Fibroblast of lung (primary cell): ENCODE data around the gene CHRD. TPM values are rescaled to one million over a fixed set of nuclear protein-coding genes. Genes with fewer than 3 reads are reported as not detected.

ENCODE experiments used
- DNase-seq, 2 donors: peaks; one replicate each; pipeline versions ENCODE4 v3.0.0 to v3.0.0-alpha.2; 2010; ENCODE audit warnings: low read depth in 2 of 2
- H2AFZ ChIP-seq: 2 replicates; pipeline ENCODE4 v1.5.1; 2012; ENCODE audit warnings: low read length, control low read depth, inconsistent platforms
- H3K27ac ChIP-seq: 2 replicates; pipeline ENCODE4 v1.5.1; 2011; ENCODE audit warnings: low read length, control low read depth; ENCODE audit not compliant: insufficient read depth
- H3K27me3 ChIP-seq: 2 replicates; pipeline ENCODE4 v1.5.1; 2011; ENCODE audit warnings: mild to moderate bottlenecking, low read length; ENCODE audit not compliant: control insufficient read depth, insufficient read depth
- H3K36me3 ChIP-seq: 2 replicates; pipeline ENCODE4 v1.5.1; 2011; ENCODE audit warnings: low read length; ENCODE audit not compliant: control insufficient read depth, insufficient read depth
- H3K4me1 ChIP-seq: 2 replicates; pipeline ENCODE4 v1.5.1; 2011; ENCODE audit warnings: low read length; ENCODE audit not compliant: control insufficient read depth, insufficient read depth; ENCODE audit errors: extremely low read depth
- H3K4me2 ChIP-seq: 2 replicates; pipeline ENCODE4 v1.5.1; 2011; ENCODE audit warnings: low read length, control low read depth; ENCODE audit not compliant: insufficient read depth; ENCODE audit errors: extremely low read depth
- H3K4me3 ChIP-seq, 4 experiments: fragments of 200-600 bp in 1 of 4; sonication (generic) in 1 of 4; replicated peaks in 1 of 4; 2 replicates each; pipeline ENCODE4 v1.5.1; 2011 to 2016; ENCODE audit warnings: low read length in 4 of 4, low read depth in 3 of 4, mild to moderate bottlenecking in 3 of 4, control low read depth in 2 of 4, inconsistent platforms in 1 of 4, mixed read lengths in 1 of 4; ENCODE audit not compliant: insufficient read depth in 1 of 4; ENCODE audit errors: control extremely low read depth in 1 of 4
- H3K79me2 ChIP-seq: 2 replicates; pipeline ENCODE4 v1.5.1; 2012; ENCODE audit warnings: mild to moderate bottlenecking, low read length, inconsistent platforms; ENCODE audit not compliant: control insufficient read depth, insufficient read depth
- H3K9ac ChIP-seq: 2 replicates; pipeline ENCODE4 v1.5.1; 2011; ENCODE audit warnings: mild to moderate bottlenecking, low read length, control low read depth; ENCODE audit not compliant: insufficient read depth
- H3K9me3 ChIP-seq: 2 replicates; pipeline ENCODE4 v1.5.1; 2012; ENCODE audit warnings: low read depth, low read length; ENCODE audit not compliant: control insufficient read depth, insufficient read depth
- H4K20me1 ChIP-seq: 2 replicates; pipeline ENCODE4 v1.5.1; 2011; ENCODE audit warnings: low read length; ENCODE audit not compliant: control insufficient read depth, insufficient read depth; ENCODE audit errors: extremely low read depth
- CTCF ChIP-seq, 2 donors: IDR thresholded peaks in 1 of 2; conservative IDR thresholded peaks in 1 of 2; 1 replicate in 1 of 2; 2 replicates in 1 of 2; pipeline ENCODE4 v1.5.1; 2011 to 2012; ENCODE audit warnings: low read length in 2 of 2, control low read depth in 1 of 2, inconsistent platforms in 1 of 2, low read depth in 1 of 2, mild to moderate bottlenecking in 1 of 2
- EZH2 ChIP-seq: IDR thresholded peaks from 2 replicates; pipeline ENCODE4 v1.5.1; 2012; ENCODE audit warnings: low read length, control low read depth, mild to moderate bottlenecking; ENCODE audit errors: missing control alignments
- polyA plus RNA-seq, 2 donors: library from polyadenylated mRNA; depleted of rRNA in 1 of 2; stranded (reverse) in 1 of 2; unstranded in 1 of 2; fragments of >200 nt; gene quantifications; 2 replicates each; pipeline ENCODE4 v1.2.1, GENCODE V29; 2011 to 2012; ENCODE audit warnings: missing spikeins in 1 of 2
- total RNA-seq: library from RNA; depleted of rRNA; stranded (reverse); fragments of >200 nt; gene quantifications from 2 replicates; pipeline ENCODE4 v1.2.1, GENCODE V29; 2014

The CHRD gene
- total and polyA plus RNA-seq, 2 donors (not counting 1 experiment from before 2014, with no cell fraction given): 1.3 to 4.8 TPM

- no peak for DNase-seq
- no peaks in the 10 kb centered on the region for H4K20me1 ChIP-seq
- H2AFZ ChIP-seq: no peak overlapping the region
- H3K9me3 ChIP-seq: no peaks in the 10 kb centered on the region
- no peaks in the 10 kb centered on the region for H3K4me1 ChIP-seq
- peaks cover 9% of the 10 kb centered on the region for H3K36me3 ChIP-seq
- H3K79me2 ChIP-seq: no peaks in the 10 kb centered on the region
- no peak overlapping the region for H3K4me2 ChIP-seq
- H3K27me3 ChIP-seq: no peaks in the 10 kb centered on the region
- H3K9ac ChIP-seq: no peak overlapping the region
- no peak overlapping the region for H3K4me3 ChIP-seq
- H3K27ac ChIP-seq: no peak overlapping the region
- TF ChIP-seq CTCF (conservative IDR thresholded peaks at IDR 0.05 in 1 of 2, IDR thresholded peaks at IDR 0.05 in 1 of 2; ENCODE audit: low read depth in 1 of 2, low read length in 2 of 2): no peak
- no peak for TF ChIP-seq EZH2
Observed at GRCh38 chr3:184351511-184352148, 28.2 kb upstream of the CHRD start.

- no peaks in the 10 kb centered on the region for H3K4me1 ChIP-seq
- H3K27ac ChIP-seq: no peak overlapping the region
- no peaks in the 10 kb centered on the region for H3K27me3 ChIP-seq
- H4K20me1 ChIP-seq: no peaks in the 10 kb centered on the region
- no peak overlapping the region for H3K9ac ChIP-seq
- no peaks in the 10 kb centered on the region for H3K79me2 ChIP-seq
- no peaks in the 10 kb centered on the region for H3K9me3 ChIP-seq
- H3K4me3 ChIP-seq: no peak overlapping the region
- peaks cover 9% of the 10 kb centered on the region for H3K36me3 ChIP-seq
- no peak overlapping the region for H3K4me2 ChIP-seq
- no peak overlapping the region for H2AFZ ChIP-seq
- no peak for DNase-seq
- TF ChIP-seq CTCF (conservative IDR thresholded peaks at IDR 0.05 in 1 of 2, IDR thresholded peaks at IDR 0.05 in 1 of 2; ENCODE audit: low read depth in 1 of 2, low read length in 2 of 2) (no peak), EZH2 (no peak)
Observed at GRCh38 chr3:184352149-184352785, 27.6 kb upstream of the CHRD start.

GRCh38 chr3:184352897-184353545, 26.8 kb upstream of the CHRD start:
- TF ChIP-seq EZH2 (no peak), CTCF (conservative IDR thresholded peaks at IDR 0.05 in 1 of 2, IDR thresholded peaks at IDR 0.05 in 1 of 2; ENCODE audit: low read depth in 1 of 2, low read length in 2 of 2) (no peak)
- H3K4me3 ChIP-seq: no peak overlapping the region
- DNase-seq: no peak
- H3K79me2 ChIP-seq: no peaks in the 10 kb centered on the region
- H3K4me2 ChIP-seq: no peak overlapping the region
- no peak overlapping the region for H2AFZ ChIP-seq
- no peak overlapping the region for H3K9ac ChIP-seq
- H3K9me3 ChIP-seq: no peaks in the 10 kb centered on the region
- no peaks in the 10 kb centered on the region for H4K20me1 ChIP-seq
- peaks cover 9% of the 10 kb centered on the region for H3K36me3 ChIP-seq
- H3K27ac ChIP-seq: no peak overlapping the region
- H3K4me1 ChIP-seq: no peaks in the 10 kb centered on the region
- no peaks in the 10 kb centered on the region for H3K27me3 ChIP-seq
